HepG2 (cell line): Measurements from ENCODE around the gene FJX1. TPM values are rescaled to one million over a fixed set of nuclear protein-coding genes. Genes with fewer than 3 reads are reported as not detected.

Experiments used
- BATF2 ChIP-seq: sonication (generic); formaldehyde crosslinking; IDR thresholded peaks from 2 replicates; pipeline ENCODE4 v1.8.0; 2022; ENCODE audit warnings: mild to moderate bottlenecking, missing genetic modification reagents, moderate library complexity
- CSRNP2 ChIP-seq: sonication (generic); formaldehyde crosslinking; conservative IDR thresholded peaks from 2 replicates; pipeline ENCODE4 v1.8.0; 2022; ENCODE audit warnings: low read depth, missing genetic modification reagents
- GATA4 ChIP-seq: sonication (generic); IDR thresholded peaks from 2 replicates; pipeline ENCODE4 v1.6.1; 2016; ENCODE audit warnings: antibody characterized with exemption, low read depth, borderline replicate concordance
- HNRNPL ChIP-seq: fragments of 200-400 bp; formaldehyde crosslinking; IDR thresholded peaks from 2 replicates; pipeline ENCODE4 v1.6.1; 2017; ENCODE audit warnings: mild to moderate bottlenecking, low read depth, low read length
- JUNB ChIP-seq: sonication (generic); formaldehyde crosslinking; IDR thresholded peaks from 2 replicates; pipeline ENCODE4 v1.8.0; 2022; ENCODE audit warnings: missing genetic modification reagents, mild to moderate bottlenecking, borderline replicate concordance
- KLF11 ChIP-seq: IDR thresholded peaks from 2 replicates; pipeline ENCODE4 v1.6.1; 2016; ENCODE audit warnings: missing compliant biosample characterization
- LBX2 ChIP-seq: sonication (generic); formaldehyde crosslinking; IDR thresholded peaks from 2 replicates; pipeline ENCODE4 v1.5.0; 2020; ENCODE audit warnings: missing genetic modification reagents, mild to moderate bottlenecking, borderline replicate concordance
- MAFK ChIP-seq, 2 experiments: IDR thresholded peaks in 1 of 2; conservative IDR thresholded peaks in 1 of 2; 2 replicates each; pipeline ENCODE4 v1.6.1; 2011; ENCODE audit warnings: improper control_type of control experiment in 2 of 2, low read length in 2 of 2
- PCBP1 ChIP-seq: fragments of 200-400 bp; formaldehyde crosslinking; IDR thresholded peaks from 2 replicates; pipeline ENCODE4 v1.6.1; 2017; ENCODE audit warnings: mild to moderate bottlenecking, low read depth, low read length, borderline replicate concordance
- PLSCR1 ChIP-seq: sonication (generic); formaldehyde crosslinking; IDR thresholded peaks from 2 replicates; pipeline ENCODE4 v1.5.0; 2020; ENCODE audit warnings: missing genetic modification reagents, mild to moderate bottlenecking, borderline replicate concordance
- PTBP1 ChIP-seq: fragments of 200-400 bp; formaldehyde crosslinking; IDR thresholded peaks from 2 replicates; pipeline ENCODE4 v1.6.1; 2018; ENCODE audit warnings: low read length, low read depth; ENCODE audit not compliant: poor library complexity, severe bottlenecking
- SMARCC2 ChIP-seq: fragments of 450-650 bp; IDR thresholded peaks from 2 replicates; pipeline ENCODE4 v1.6.1; 2017; ENCODE audit warnings: antibody characterized with exemption, mild to moderate bottlenecking
- SMC3 ChIP-seq: IDR thresholded peaks from 2 replicates; pipeline ENCODE4 v1.6.1; 2011; ENCODE audit warnings: low read length, improper control_type of control experiment
- TRIM22 ChIP-seq: fragments of 450-650 bp; IDR thresholded peaks from 2 replicates; pipeline ENCODE4 v1.6.1; 2017
- TRIM24 ChIP-seq: sonication (generic); formaldehyde crosslinking; IDR thresholded peaks from 2 replicates; pipeline ENCODE4 v1.8.0; 2022; ENCODE audit warnings: mild to moderate bottlenecking, missing genetic modification reagents
- U2AF2 ChIP-seq: fragments of 200-400 bp; formaldehyde crosslinking; IDR thresholded peaks from 2 replicates; pipeline ENCODE4 v1.6.1; 2017; ENCODE audit warnings: low read depth, mild to moderate bottlenecking, low read length
- YEATS2 ChIP-seq: sonication (generic); formaldehyde crosslinking; IDR thresholded peaks from 2 replicates; pipeline ENCODE4 v1.4.0; 2020; ENCODE audit warnings: missing genetic modification reagents, borderline replicate concordance
- ZNF17 ChIP-seq: sonication (generic); formaldehyde crosslinking; IDR thresholded peaks from 2 replicates; pipeline ENCODE4 v1.5.0; 2020; ENCODE audit warnings: mild to moderate bottlenecking, missing genetic modification reagents
- ZNF296 ChIP-seq: sonication (generic); formaldehyde crosslinking; conservative IDR thresholded peaks from 2 replicates; pipeline ENCODE4 v1.5.0; 2020; ENCODE audit warnings: mild to moderate bottlenecking, missing genetic modification reagents
- ZNF329 ChIP-seq: sonication (generic); formaldehyde crosslinking; IDR thresholded peaks from 2 replicates; pipeline ENCODE4 v1.9.0; 2021; ENCODE audit warnings: low read depth, mild to moderate bottlenecking, missing genetic modification reagents
- ZNF672 ChIP-seq: sonication (generic); formaldehyde crosslinking; IDR thresholded peaks from 2 replicates; pipeline ENCODE4 v1.8.1; 2022; ENCODE audit warnings: missing genetic modification reagents
- ZNF674 ChIP-seq: sonication (generic); formaldehyde crosslinking; IDR thresholded peaks from 2 replicates; pipeline ENCODE4 v1.5.0; 2020; ENCODE audit warnings: low read depth, mild to moderate bottlenecking, missing genetic modification reagents
- ZNF709 ChIP-seq: sonication (generic); formaldehyde crosslinking; IDR thresholded peaks from 2 replicates; pipeline ENCODE4 v1.5.0; 2020; ENCODE audit warnings: mild to moderate bottlenecking, missing genetic modification reagents
- ZNF746 ChIP-seq: sonication (generic); formaldehyde crosslinking; IDR thresholded peaks from 2 replicates; pipeline ENCODE4 v1.8.0; 2022; ENCODE audit warnings: mild to moderate bottlenecking, missing genetic modification reagents
- ZNF777 ChIP-seq: sonication (generic); formaldehyde crosslinking; IDR thresholded peaks from 2 replicates; pipeline ENCODE4 v1.4.0; 2020; ENCODE audit warnings: missing genetic modification reagents
- ZSCAN20 ChIP-seq: sonication (generic); formaldehyde crosslinking; IDR thresholded peaks from 2 replicates; pipeline ENCODE4 v1.4.0; 2020; ENCODE audit warnings: missing genetic modification reagents, mild to moderate bottlenecking, borderline replicate concordance
- polyA plus RNA-seq, 8 experiments: library from polyadenylated mRNA; depleted of rRNA in 3 of 8; stranded (reverse) in 7 of 8; unstranded in 1 of 8; fragments of >200 nt; fragmentation: Illumina TruSeq in 4 of 8; extraction: Trizol in 4 of 8; gene quantifications; 2 replicates each; pipeline versions ENCODE4 v1.2.1 to v1.2.3, GENCODE V29; 2011 to 2016; ENCODE audit warnings: low read depth in 4 of 8, missing spikeins in 1 of 8, mixed read lengths in 1 of 8; ENCODE audit not compliant: insufficient read depth in 1 of 8
- total RNA-seq, 5 experiments: library from RNA; depleted of rRNA; stranded (reverse); fragments of >200 nt; fragmentation: Illumina TruSeq; extraction: Trizol; gene quantifications; 2 replicates each; pipeline ENCODE4 v1.2.3, GENCODE V29; 2016; ENCODE audit warnings: low read depth in 1 of 5

FJX1 gene
- total and polyA plus RNA-seq, 2 of the 13 experiments (the other 11 are each of a cell fraction or from before 2014, with no cell fraction given): 0.40 to 0.82 TPM

GRCh38 chr11:35662649-35663407 lies 44.6 kb downstream of the FJX1 start, which contains the start of gene TRIM44 (continued):
- TF ChIP-seq LBX2 (CRISPR knock-in tag) (peak; percentile 99), ZNF296 (0 out of 2 replicates have a peak, but pooled peaks have one; percentile 84), MAFK (conservative IDR thresholded peaks at IDR 0.05 in 1 of 2, IDR thresholded peaks at IDR 0.05 in 1 of 2; ENCODE audit: low read length in 2 of 2) (no peak), ZSCAN20 (peak; percentile 95), ZNF777 (CRISPR knock-in tag) (peak; percentile 92), HNRNPL (no peak), ZNF674 (CRISPR knock-in tag) (no peak), BATF2 (peak; percentile 99), YEATS2 (CRISPR knock-in tag) (peak; percentile 75; the same call in 1 of the 2 replicates), ZNF329 (CRISPR knock-in tag) (peak; percentile 87), SMARCC2 (no peak), PCBP1 (no peak), TRIM22 (no peak), JUNB (CRISPR knock-in tag) (peak; percentile 96), SMC3 (no peak), PTBP1 (no peak), PLSCR1 (0 out of 2 replicates have a peak, but pooled peaks have one; percentile 84), ZNF709 (CRISPR knock-in tag) (peak; percentile 99), GATA4 (no peak), ZNF17 (CRISPR knock-in tag) (no peak), ZNF746 (CRISPR knock-in tag) (peak; percentile 95), ZNF672 (peak; percentile 94), CSRNP2 (CRISPR knock-in tag) (peak; percentile 92), U2AF2 (no peak), KLF11 (CRISPR knock-in tag) (peak; percentile 60; the same call in 1 of the 2 replicates), TRIM24 (CRISPR knock-in tag) (no peak)
